Tibial nerve (tissue), 3 donors: ENCODE data around the gene CERS2.

Experiments
- CTCF ChIP-seq, 5 experiments: fragments of 200-600 bp in 3 of 5; fragments of 450-650 bp in 2 of 5; sonication (generic) in 3 of 5; IDR thresholded peaks; one replicate each; pipeline ENCODE4 v1.5.1; 2016 to 2019; ENCODE audit warnings: antibody characterized with exemption in 5 of 5, mild to moderate bottlenecking in 3 of 5, moderate library complexity in 2 of 5
- POLR2A ChIP-seq, 2 donors: fragments of 450-650 bp; IDR thresholded peaks; one replicate each; pipeline ENCODE4 v1.6.1; 2017; ENCODE audit warnings: antibody characterized with exemption in 2 of 2, mild to moderate bottlenecking in 2 of 2, moderate library complexity in 2 of 2

GRCh38 chr1:150957666-150958065 lies 17.0 kb downstream of the CERS2 start:
- TF ChIP-seq CTCF (IDR thresholded peaks at IDR 0.05), result no peak
- no peak for TF ChIP-seq POLR2A (IDR thresholded peaks at IDR 0.05)
